Glomerular visceral epithelial cell (primary cell): ENCODE results near the gene TBC1D10A.
A peak's percentile ranks its signal among the peaks of the same experiment; 100 is the strongest.

Source experiments
- DNase-seq: peaks from one replicate; pipeline ENCODE4 v3.0.0-alpha.2; 2016; ENCODE audit errors: extremely low spot score

TBC1D10A gene

DNA sequence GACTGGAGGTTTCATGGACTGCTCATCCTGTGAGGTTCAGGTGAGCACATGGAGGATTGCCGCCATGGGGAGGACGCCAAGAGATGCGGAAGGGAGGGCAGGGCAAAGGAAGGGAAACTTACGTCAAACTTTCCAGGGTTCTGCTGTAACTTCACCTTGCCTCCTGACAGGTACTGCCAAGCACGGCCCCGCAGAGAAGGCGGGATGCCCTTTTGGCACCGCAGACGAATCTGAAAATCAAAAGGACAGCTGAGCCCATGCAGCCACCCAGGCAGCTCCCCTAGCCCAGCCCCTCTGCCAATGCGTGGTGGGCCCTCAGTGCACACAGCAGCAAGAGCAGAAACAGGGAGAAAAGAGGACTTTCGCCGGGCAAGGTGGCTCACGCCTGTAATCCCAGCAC, 27.4 kb downstream of the TBC1D10A start:
- no peak for DNase-seq

DNA sequence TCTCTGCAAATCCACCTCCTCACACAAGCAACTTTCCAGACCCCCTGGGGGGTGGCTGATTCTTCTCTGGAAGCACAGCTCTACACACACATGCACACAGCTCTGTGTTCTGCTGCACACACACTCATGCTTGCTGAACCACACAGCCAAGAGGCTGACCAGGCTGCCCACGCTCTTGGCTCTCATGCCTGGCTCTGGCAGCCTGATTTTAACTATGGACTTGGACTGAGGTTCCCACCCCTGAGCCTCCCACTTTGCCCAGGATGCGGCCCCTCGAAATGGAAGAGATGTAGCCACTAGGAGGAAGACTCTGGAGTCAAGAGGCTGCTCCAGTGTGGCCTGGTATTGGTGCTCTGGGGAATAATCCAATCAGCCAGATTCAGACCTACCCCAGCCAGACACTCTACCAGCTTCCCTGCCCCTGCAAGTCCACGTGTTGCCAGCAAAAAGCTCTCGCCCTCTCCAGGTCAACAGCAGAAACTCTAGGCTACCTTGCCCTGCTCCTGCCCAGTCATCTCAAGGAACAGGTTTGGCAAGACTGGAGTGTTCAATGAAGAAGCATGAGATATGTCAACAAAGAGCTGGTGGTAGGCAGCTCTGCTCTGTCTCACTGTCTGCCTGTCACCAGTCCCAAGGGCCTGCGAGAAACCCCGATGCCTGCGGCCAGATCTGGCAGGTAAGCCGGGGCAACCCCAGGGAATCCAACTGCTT, 28.6 kb downstream of the TBC1D10A start:
- no peak for DNase-seq

DNA sequence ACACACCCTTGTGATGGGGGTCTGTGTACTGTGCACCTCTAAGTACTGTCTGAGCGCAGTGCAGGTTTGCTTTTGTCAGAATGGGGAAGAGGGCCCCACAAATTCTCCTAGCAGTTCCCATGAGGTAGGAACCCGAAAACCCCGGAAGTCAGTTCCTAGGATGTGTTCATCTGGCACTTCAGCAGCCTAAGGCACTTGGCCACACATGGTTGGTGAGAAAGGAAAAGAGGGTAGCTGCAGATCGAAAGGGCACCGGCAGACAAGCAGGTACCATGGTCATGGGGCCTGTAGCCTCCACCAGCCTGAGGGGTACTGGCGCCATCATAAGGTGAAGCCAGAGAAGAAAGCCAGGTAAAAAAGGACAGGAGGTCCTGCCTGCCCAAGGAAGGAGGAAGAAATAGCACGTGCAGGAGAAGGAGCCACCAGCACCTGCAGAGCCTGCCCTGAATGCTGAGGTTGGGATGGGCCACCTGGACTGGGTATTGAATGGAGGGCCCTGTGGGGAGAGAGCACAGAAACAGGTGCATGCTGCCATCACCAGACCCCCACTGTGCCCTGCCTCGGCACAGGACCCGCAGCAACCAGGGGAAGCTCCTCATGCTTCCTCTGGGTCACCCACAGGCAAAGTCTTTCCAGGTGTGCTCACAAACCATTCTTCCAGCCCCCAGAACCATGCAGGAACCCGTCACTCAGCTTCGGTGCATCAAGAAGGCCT, 29.3 kb downstream of the TBC1D10A start:
- no peak for DNase-seq

- no peak for DNase-seq
Observed at GRCh38 chr22:30296833-30297232, 29.9 kb downstream of the TBC1D10A start.

DNA sequence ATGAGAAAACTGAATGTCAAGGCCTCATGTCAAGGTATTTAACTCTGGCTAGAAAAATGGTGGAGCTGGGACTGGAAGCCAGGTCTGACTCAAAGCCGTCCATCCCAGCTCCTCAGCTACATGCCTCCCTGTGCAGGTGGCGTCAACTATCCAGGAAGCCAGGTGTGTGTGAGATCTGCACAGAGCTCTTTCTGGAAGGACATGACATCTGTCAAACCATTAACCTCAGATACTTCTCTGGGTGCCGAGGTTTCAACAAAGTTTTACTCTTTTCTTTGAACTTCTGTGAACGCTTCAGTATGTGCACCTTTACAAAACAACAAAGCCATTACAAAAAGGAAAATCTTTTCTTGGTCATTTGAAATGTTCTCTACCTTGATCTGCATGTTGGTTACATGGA, 30.4 kb downstream of the TBC1D10A start:
- DNase-seq, result no peak

DNA sequence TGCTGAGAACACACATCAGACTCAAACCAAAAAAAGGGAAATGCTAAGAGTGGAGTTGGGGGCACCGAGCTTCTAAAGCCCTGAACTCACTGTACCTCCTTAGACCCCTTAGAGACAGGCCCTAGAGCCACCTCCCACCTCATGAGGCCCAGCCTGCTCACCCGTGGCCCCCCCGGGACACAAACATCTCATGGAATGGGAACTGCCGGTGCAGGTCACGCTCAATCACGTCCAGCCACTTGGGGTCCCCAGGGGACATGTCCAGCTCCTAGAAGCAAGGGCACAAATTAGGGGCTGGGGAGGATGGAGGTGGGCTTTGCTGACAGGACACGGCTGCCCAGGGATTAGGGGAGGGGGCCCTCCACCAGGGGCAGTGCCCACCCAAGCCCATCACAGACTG, 31.2 kb downstream of the TBC1D10A start:
- DNase-seq, result no peak

- no peak for DNase-seq
Observed at GRCh38 chr22:30294830-30295229, 31.9 kb downstream of the TBC1D10A start.

DNA sequence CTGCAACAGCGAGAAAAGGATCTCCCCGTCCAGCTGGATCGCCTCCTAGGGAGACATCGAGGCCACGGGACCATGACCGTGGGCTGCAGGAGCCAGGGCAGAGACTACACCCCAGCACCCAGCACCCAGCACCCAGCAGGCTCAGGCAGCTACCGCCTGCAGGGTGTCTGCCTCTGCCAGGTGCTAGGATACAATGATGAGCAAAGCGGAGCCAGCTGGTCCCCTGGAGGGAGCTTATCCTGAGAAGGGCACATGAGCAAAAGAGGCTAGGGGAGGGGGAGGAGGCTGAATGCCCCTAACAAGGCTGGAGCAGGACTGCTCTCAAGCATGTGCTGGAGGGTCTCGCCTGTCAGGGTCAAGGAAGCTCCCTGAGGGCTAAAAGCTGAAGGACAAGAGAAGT, 32.7 kb downstream of the TBC1D10A start:
- no peak for DNase-seq

- DNase-seq, result no peak
Observed at GRCh38 chr22:30293026-30293425, 33.7 kb downstream of the TBC1D10A start.

GRCh38 chr22:30292069-30292970, 34.4 kb downstream of the TBC1D10A start:
- no peak for DNase-seq

DNA sequence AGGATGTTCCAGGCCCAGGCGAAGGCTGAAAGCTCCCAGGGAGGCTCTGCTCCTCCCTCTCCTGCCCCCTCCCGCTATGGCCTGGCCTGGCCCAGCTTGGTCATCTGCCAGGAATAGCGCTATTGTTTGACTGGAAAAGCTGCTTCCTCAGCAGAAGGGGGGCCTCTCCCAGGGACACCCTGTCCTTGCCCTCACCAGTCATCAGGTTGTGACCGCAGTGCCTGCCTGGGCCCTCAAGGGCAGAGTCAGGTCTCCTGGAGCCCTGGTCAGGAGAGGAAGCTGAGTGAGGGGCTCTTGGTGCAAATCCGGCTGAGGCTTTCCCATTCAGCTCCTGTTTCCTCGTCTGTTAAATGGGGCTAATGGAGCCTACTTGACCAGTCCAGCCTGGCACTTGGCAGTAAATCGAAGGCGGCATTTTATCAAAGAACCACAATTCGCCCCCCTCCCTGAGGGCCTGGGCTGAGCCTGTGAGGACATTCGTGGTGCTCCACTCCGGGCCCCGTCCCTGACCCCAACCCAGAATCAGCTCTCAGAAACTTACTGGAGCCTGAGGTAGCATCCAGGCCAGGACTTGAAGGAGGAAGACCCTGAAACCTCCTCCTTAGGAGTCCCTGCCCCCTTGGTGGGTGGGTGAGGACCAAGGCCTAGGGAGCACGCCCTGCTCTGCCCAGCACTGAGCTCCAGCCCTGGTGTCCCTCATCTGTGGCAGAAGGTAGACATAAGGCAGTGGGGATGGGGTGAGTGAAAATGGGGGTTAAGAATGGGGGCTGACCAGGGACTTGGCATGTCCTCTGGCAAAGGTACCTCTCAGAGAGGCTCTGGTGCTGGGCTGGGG, 35.5 kb downstream of the TBC1D10A start:
- peak; percentile 65 for DNase-seq

GRCh38 chr22:30290342-30291057, 36.2 kb downstream of the TBC1D10A start:
- peak; percentile 72 for DNase-seq

GRCh38 chr22:30289980-30290313, 36.8 kb downstream of the TBC1D10A start:
- no peak for DNase-seq

DNA sequence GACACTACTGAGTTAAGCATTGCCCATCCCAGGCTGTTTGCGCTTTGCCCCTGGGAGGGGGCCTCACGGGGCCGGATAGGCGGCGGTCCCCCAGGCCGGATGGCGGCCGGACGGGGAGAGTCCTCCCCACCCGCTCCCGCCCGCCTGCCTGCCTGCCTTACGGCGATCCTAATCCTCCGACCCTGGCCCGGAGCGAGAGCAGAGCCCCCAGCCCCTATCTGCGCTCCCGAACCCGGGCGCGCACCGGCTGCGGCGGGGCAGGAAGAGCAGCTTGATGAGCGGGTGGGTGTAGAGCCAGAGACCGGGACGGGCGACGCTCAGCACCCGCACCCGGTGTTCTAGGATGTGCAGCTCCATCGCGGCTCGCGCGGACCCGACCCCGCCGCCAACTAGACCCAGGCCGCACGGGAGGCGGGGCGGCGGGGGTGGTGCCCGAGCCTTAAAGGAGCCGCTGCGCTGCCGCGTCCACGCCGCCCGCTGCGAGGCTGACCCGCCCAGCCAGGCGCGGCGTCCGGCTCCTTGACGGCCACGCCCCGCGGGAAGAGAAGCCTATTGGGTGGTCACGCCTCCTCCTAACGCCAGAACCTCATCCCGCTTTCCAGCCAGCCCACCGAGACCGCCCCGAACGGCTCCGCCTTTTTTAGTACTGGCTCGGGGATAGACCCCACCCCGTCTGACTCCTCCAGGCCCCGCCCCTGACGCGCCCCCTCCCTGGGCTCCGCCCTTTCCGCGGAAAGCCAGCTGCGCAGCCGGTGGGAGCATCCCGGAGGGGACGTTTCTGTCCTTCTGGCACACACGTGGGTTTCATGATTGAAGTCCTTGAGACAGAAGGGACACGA, 37.4 kb downstream of the TBC1D10A start, which contains the start of gene CASTOR1:
Gene CASTOR1, minus strand, starts transcription at position 365 of the 839 bp plus-strand sequence. Its CDS starts 8 bp downstream, at position 357.
- DNase-seq, result peak; percentile 97

DNA sequence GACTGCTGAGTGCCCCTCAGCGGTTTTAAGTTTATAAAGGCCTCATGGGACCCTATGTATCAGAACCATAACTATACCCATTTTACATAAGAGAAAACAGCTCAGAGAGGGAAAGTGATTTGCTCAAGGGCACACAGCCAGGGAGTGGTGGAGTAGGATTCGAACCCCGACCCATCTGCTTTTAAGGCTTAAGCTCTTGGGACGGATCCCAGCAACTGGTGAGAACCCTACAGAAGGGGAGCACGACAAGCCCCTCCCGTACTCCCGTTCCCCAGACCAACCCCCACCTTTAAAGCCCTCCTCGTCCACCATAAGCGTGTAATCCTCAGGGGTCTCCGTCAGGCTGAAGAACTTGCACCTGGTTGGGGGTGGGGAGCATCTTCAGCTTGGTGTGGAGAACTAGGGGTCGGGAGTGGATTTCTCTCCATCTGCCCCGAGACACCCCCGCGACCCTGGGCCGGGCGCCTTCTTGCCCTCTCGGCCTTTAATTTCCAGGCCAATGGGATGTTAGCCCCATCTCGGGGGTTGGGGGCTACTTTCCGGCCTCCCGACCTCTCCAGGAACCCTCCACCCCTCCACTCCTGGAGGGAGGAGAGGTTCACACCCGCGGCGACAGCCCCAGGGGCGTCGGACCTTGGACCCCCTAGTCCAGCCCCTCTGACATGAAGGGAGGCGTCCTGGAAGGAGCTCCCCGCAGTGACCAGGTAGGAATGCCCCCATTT, 38.2 kb downstream of the TBC1D10A start:
- DNase-seq, result no peak

DNA sequence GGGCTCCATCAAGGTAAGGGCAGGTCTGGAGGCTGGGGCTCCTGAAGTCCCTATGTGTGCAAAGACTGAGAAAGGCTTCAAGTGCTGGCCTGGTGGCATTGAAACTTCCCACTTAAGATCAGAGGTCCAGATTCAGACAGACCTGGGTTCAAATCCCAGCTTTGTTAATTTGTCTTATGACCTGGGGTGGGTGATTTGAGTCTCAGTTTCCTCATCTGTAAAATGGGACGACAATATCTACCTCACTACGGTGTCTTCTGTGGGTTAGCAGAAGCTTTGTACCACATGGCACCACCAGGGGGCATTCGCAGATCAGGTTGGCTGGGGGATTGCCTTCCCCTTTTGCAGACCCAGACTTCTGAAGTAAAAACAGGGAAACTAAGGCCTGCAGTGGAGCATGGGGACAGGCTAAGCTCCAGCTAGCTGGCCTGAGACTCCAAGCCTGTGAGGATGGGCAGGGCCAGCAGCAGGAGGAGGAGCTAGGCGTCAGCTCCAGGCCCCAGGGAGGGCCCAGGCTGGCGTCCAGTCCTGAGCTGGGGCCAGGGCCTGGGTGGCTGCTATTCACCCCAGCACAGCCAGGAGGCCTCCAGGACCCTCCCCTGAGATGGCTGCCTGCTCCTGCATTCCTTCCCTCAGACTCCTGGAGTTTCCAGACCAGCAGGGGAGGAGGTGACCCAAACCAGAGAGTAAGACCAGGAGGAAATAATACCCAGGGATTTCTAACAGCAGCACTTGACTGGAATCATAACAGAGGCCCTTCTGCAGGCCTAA, 38.9 kb downstream of the TBC1D10A start:
- peak; percentile 94 for DNase-seq

- peak; percentile 74 for DNase-seq
Observed at GRCh38 chr22:30286813-30287647, 39.7 kb downstream of the TBC1D10A start.

DNA sequence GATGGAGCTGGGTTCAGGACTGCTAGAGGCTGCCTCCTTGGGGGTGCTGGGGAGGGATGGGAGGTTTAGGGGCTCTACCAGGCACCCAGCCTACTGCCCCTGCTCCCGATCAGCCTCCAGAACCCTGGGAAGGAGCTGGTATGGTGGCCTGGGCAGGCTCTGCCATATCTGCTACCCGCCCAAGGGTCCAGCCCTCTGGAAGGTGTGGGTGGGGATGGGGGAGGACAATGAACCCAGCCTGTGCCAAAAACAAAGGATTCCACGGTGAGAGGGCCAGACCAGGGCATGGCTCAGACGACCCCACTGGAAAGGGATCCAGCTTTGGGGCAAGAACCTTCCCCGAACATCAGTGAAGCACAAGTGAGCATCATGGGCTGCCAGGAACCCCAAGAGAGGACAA, 40.4 kb downstream of the TBC1D10A start:
- DNase-seq, result no peak
